Kidney glomerular epithelial cell (primary cell): ENCODE measurements around the gene SPTLC2.

Source experiments
- DNase-seq: peaks from one replicate; lab custom pipeline; 2025; lab: John Stamatoyannopoulos, UW

Gene SPTLC2

DNA sequence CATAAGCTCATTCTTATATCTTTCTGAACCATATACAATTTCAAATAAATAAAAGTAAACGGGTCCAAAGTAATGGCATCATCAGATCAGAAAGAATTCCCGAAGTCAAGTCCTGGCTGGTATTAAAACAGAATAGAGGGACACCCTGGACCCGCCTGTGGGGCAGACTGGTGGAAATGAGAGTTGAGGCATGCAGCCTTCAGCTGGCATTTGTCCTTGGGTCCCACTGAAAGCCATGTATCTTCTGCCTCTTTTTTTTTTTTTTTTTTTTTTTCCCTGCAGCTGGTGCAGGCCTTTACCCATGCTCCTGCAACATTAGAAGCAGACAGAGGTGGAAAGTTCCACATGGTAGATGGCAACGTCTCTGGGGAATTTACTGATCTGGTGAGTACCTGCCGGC lies 148.6 kb downstream of the SPTLC2 start:
- no peak for DNase-seq

DNA sequence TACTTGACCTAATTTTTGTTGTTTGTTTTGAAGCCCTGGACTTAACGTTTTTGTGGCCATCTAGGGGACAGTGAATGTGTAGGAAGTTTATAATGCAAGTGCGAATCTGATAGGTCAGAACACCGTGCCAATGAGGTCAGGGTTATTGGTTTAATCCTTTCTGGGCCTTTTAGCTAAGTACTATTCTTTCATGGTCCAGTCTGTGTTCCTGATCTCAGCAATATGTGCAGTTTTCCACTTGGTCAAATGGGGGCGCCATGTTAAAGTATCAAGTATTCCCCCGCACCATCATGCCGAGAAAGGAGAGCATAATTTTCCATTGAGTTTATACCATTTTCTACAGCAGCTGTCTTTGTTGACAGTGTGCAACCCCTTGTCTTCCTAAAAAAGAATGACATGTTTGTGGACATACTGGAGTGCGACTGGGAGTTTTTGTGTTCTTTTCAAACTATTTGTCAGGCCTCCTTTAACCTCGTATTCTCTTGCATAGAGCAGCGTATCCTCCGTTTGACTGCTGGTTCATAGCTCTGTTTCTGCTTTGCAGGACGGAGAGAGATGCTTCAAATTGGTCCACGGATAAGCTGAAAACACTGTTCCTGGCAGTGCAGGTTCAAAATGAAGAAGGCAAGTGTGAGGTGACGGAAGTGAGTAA lies 157.2 kb downstream of the SPTLC2 start:
- DNase-seq: peak; percentile 78

DNA sequence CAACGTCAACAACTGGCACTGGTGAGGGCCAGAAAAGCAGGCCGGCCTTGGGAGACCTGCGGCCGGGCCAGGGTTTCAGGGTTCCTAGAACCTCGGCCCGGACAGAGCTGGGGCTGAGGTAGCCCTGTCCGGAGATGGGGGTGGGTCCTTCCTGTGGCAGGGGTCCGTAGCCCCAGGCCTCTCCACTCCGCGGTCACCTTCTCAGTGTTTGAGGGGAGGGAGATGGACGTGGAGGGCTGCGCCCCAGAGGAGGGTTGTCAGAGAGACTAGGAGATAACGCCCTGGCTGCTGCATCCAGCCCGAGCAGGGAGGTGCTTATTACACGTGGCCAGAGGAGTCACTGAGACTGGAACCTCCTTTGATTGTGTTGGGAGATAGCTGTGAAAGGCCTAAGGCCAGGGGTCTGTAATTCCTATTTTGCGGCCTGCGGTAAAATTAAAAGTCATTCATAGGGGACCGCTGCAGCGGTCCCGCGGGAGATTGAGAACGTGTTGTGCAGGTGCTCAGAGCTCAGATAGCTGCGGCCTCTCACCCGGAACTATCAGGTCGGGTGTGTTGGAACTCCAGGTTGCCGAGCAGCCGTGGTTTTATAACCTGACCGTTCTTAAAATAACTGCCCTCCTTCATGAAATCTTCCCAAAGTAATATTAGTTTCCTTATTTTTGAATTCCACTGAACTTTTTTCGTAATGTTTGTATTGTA lies 158.0 kb downstream of the SPTLC2 start:
- DNase-seq: no peak

DNA sequence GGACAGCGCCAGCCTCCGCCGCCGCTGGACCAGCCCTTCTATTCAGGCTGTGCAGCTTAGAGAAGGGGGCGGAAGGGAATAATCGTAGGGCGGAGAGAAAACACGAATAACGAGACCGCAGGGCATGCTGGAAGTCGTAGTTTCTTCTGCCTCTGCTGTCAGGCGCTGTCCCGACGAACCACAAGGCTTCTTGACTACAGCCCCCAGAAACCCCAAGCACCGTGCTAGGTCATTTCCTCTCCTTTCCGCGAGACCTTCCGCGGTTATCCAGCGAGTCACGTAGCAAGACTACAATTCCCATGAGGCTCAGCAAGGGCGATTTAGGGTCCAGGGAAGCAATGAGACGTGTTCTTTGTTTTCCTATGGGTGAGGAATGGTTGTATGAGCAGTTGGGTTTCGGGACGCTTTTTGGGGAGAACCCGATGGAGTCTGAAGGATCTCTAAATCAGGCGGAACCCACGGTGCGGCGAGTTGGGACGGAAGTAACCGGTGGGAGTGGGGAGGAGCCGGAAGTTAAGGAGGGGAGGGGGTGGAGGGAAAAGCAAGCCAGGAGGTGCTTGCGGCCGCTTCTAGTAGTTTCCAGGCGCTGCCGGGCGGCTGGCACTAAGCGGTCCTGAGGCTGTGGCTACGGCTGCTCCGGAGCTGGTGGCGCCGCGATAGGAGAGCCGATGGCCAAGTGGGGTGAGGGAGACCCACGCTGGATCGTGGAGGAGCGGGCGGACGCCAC lies 158.8 kb downstream of the SPTLC2 start, which contains the start of the genes AHSA1 and VIPAS39:
Gene AHSA1, plus strand, starts transcription at position 572 of the 727 bp plus-strand sequence. Its CDS starts 97 bp downstream, at position 669.
Gene VIPAS39, minus strand, starts transcription at position 80 of the 727 bp plus-strand sequence. CDS start 3,499 bp downstream, outside the sequence.
- peak; percentile 97 for DNase-seq

DNA sequence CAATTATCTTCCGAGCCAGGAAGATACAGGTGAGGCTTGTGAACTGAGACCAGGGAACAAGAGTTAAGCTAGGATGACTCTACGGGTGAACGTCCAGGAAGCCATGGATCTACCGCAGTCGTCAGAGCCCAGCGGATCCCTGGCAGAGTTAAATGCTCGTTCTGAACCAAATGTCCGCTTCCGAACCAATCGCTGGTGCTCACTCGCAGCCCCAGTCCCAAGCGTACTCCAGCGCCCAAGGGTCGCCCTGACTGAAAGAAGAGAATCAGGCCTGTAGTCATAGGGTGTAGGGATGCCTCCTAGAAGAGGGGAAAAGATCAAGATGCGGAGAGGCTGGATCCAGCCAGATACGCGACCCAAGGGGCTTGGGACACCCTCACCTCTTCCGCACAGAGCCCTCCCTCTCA lies 159.3 kb downstream of the SPTLC2 start:
- DNase-seq: no peak
